Measurements from ENCODE around the gene PLA2G4F.

The PLA2G4F gene

GRCh38 chr15:42129364-42129763 is 27.1 kb downstream of the PLA2G4F start (continued):
- TF ChIP-seq ZNF174 (tag by site-specific recombination; IDR thresholded peaks at IDR 0.05) (no peak), ZNF223 (tag by site-specific recombination; IDR thresholded peaks at IDR 0.05) (no peak)

- H3K9me3 ChIP-seq (ENCODE audit: control insufficient read depth, insufficient read depth, low read depth, low read length), result no peaks in the 10 kb centered on the region
- ChIA-PET CTCF (interaction anchor here (0.6 to 0.9 kb wide), 2 partner anchors 58 to 139 kb away, joined by 3 to 4 read pairs; no protein-coding TSS in a partner anchor), POLR2A (no interaction called here)
- H3K27ac ChIP-seq (ENCODE audit: extremely low read depth, low read depth, low read length), result no peak overlapping the region
- H3K4me3 ChIP-seq (ENCODE audit: low read depth, low read length), result no peak overlapping the region
- TF ChIP-seq KLF17 (tag by site-specific recombination; IDR thresholded peaks at IDR 0.05) (no peak), ZSCAN30 (tag by site-specific recombination; IDR thresholded peaks at IDR 0.05) (no peak), ZNF114 (tag by site-specific recombination; IDR thresholded peaks at IDR 0.05) (no peak), ZNF266 (tag by site-specific recombination; IDR thresholded peaks at IDR 0.05; ENCODE audit: low read depth) (no peak), ZNF157 (tag by site-specific recombination; IDR thresholded peaks at IDR 0.05) (no peak), ZSCAN18 (tag by site-specific recombination; IDR thresholded peaks at IDR 0.05) (no peak), ZNF488 (tag by site-specific recombination; IDR thresholded peaks at IDR 0.05) (no peak), ZNF449 (tag by site-specific recombination; IDR thresholded peaks at IDR 0.05) (no peak)
- peaks cover 9% of the 10 kb centered on the region for H3K4me1 ChIP-seq (ENCODE audit: control insufficient read depth, insufficient read depth, low read length)
- no peaks in the 10 kb centered on the region for H3K36me3 ChIP-seq (ENCODE audit: control insufficient read depth in 2 of 2, insufficient read depth in 1 of 2, low read length in 2 of 2)
Observed at GRCh38 chr15:42128476-42128875, 28.0 kb downstream of the PLA2G4F start.

GRCh38 chr15:42123546-42123945 is 32.9 kb downstream of the PLA2G4F start:
- H3K9me3 ChIP-seq (ENCODE audit: control insufficient read depth, insufficient read depth, low read depth, low read length), result no peaks in the 10 kb centered on the region
- POLR2A ChIA-PET, result no interaction called here
- no peak overlapping the region for H3K27ac ChIP-seq (ENCODE audit: extremely low read depth, low read depth, low read length)
- CTCF ChIA-PET, result interaction anchor here (0.6 to 1.7 kb wide), 3 partner anchors 9 to 10 kb away, joined by 3 to 5 read pairs (median 3); no protein-coding TSS in a partner anchor
- H3K36me3 ChIP-seq (ENCODE audit: control insufficient read depth in 2 of 2, insufficient read depth in 1 of 2, low read length in 2 of 2), result no peaks in the 10 kb centered on the region
- no peak for TF ChIP-seq ZNF10 (tag by site-specific recombination; IDR thresholded peaks at IDR 0.05)
- 0 out of 2 replicates have a peak, but pooled peaks have one; percentile 12 for TF ChIP-seq SCRT1 (tag by site-specific recombination; IDR thresholded peaks at IDR 0.05; ENCODE audit: borderline replicate concordance)
- TF ChIP-seq ZNF133 (tag by site-specific recombination; IDR thresholded peaks at IDR 0.05), result peak; percentile 61; the same call in 1 of the 2 replicates
- TF ChIP-seq SCRT2 (tag by site-specific recombination; IDR thresholded peaks at IDR 0.05), result peak; percentile 79
- H3K4me3 ChIP-seq (ENCODE audit: low read depth, low read length), result no peak overlapping the region
- H3K4me1 ChIP-seq (ENCODE audit: control insufficient read depth, insufficient read depth, low read length), result no peaks in the 10 kb centered on the region

- no peaks in the 10 kb centered on the region for H3K9me3 ChIP-seq (ENCODE audit: control insufficient read depth, insufficient read depth, low read depth, low read length)
- CTCF ChIA-PET, result no interaction called here
- H3K4me3 ChIP-seq (ENCODE audit: low read depth, low read length), result no peak overlapping the region
- H3K4me1 ChIP-seq (ENCODE audit: control insufficient read depth, insufficient read depth, low read length), result no peaks in the 10 kb centered on the region
- POLR2A ChIA-PET, result no interaction called here
- H3K36me3 ChIP-seq (ENCODE audit: control insufficient read depth in 2 of 2, insufficient read depth in 1 of 2, low read length in 2 of 2), result no peaks in the 10 kb centered on the region
- TF ChIP-seq ZNF341 (tag by site-specific recombination; IDR thresholded peaks at IDR 0.05; ENCODE audit: low read depth) (no peak), ZFP37 (tag by site-specific recombination; IDR thresholded peaks at IDR 0.05) (no peak), ATF2 (tag by site-specific recombination; IDR thresholded peaks at IDR 0.05; ENCODE audit: low read depth) (no peak), ZNF2 (tag by site-specific recombination; IDR thresholded peaks at IDR 0.05) (no peak), ZNF211 (tag by site-specific recombination; IDR thresholded peaks at IDR 0.05; ENCODE audit: low read depth) (no peak), PRDM10 (tag by site-specific recombination; IDR thresholded peaks at IDR 0.05) (no peak), REPIN1 (tag by site-specific recombination; IDR thresholded peaks at IDR 0.05; ENCODE audit: low read depth) (no peak)
- H3K27ac ChIP-seq (ENCODE audit: extremely low read depth, low read depth, low read length), result no peak overlapping the region
Observed at GRCh38 chr15:42121682-42122081, 34.8 kb downstream of the PLA2G4F start.

Data from HEK293 (cell line).